GM04503 (cell line): ENCODE results near the gene PBXIP1.

ENCODE experiments used
- DNase-seq: peaks from one replicate; pipeline ENCODE4 v3.0.0-alpha.2; 2012; ENCODE audit warnings: low read depth

PBXIP1 gene

GRCh38 chr1:154955718-154956543 lies at the start of gene PBXIP1:
Gene PBXIP1, minus strand, starts transcription at chr1:154956099. Its CDS starts 2,378 bp downstream, at chr1:154953721.
- DNase-seq: peak; percentile 77

GRCh38 chr1:155005076-155006011 lies 49.4 kb upstream of the PBXIP1 start:
- no peak for DNase-seq

- no peak for DNase-seq
Observed at GRCh38 chr1:155004352-155005075, 48.6 kb upstream of the PBXIP1 start.

- DNase-seq: no peak
Observed at GRCh38 chr1:155003766-155004351, 48.0 kb upstream of the PBXIP1 start.

GRCh38 chr1:155003227-155003765 lies 47.4 kb upstream of the PBXIP1 start:
- no peak for DNase-seq

- no peak for DNase-seq
Observed at GRCh38 chr1:155002464-155003226, 46.7 kb upstream of the PBXIP1 start, which contains the start of gene ZBTB7B. Gene ZBTB7B, plus strand, starts transcription at chr1:155002802. Its CDS starts 11,859 bp downstream, at chr1:155014661.

GRCh38 chr1:155001675-155002463 lies 46.0 kb upstream of the PBXIP1 start:
- peak; percentile 89 for DNase-seq

- no peak for DNase-seq
Observed at GRCh38 chr1:155001425-155001674, 45.5 kb upstream of the PBXIP1 start.

- peak; percentile 69 for DNase-seq
Observed at GRCh38 chr1:155000726-155001424, 45.0 kb upstream of the PBXIP1 start.

GRCh38 chr1:155000411-155000725 lies 44.5 kb upstream of the PBXIP1 start:
- DNase-seq: no peak

- no peak for DNase-seq
Observed at GRCh38 chr1:154999571-155000410, 43.9 kb upstream of the PBXIP1 start.

- no peak for DNase-seq
Observed at GRCh38 chr1:154998818-154999570, 43.1 kb upstream of the PBXIP1 start.

- DNase-seq: no peak
Observed at GRCh38 chr1:154998201-154998780, 42.4 kb upstream of the PBXIP1 start.

- no peak for DNase-seq
Observed at GRCh38 chr1:154996966-154997701, 41.2 kb upstream of the PBXIP1 start.

- peak; percentile 45 for DNase-seq
Observed at GRCh38 chr1:154995301-154995983, 39.5 kb upstream of the PBXIP1 start.

GRCh38 chr1:154994591-154994990 lies 38.7 kb upstream of the PBXIP1 start:
- DNase-seq: no peak
